ENCODE measurements around the gene CBFA2T2.
"Not testable (repeated sequence)": the region's sequence is repeated elsewhere in the genome, so short reads cannot be mapped to it uniquely, and the experiment has no call there.

The CBFA2T2 gene

DNA sequence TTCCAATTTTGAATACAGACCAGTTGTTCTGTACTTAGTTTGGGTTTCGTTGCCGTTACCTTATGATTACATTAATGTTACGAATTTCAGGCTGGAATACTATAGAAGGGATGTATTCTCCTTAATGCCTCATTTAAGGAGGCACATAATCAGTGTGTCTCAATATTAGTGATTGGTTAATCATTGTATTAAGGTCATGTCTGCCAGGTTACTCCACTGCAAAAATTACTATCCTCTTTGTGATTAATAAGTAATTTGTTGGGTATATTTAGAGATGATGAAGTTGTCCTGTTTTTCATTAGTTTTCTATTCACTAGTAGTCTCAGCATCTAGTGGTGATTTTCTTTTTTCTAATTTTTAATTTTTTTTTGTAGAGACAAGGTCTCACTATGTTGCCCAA lies 66.3 kb downstream of the CBFA2T2 start:
- no peak for FAIRE-seq
- DNase-seq (ENCODE audit: insufficient read length, low spot score) = no peak

DNA sequence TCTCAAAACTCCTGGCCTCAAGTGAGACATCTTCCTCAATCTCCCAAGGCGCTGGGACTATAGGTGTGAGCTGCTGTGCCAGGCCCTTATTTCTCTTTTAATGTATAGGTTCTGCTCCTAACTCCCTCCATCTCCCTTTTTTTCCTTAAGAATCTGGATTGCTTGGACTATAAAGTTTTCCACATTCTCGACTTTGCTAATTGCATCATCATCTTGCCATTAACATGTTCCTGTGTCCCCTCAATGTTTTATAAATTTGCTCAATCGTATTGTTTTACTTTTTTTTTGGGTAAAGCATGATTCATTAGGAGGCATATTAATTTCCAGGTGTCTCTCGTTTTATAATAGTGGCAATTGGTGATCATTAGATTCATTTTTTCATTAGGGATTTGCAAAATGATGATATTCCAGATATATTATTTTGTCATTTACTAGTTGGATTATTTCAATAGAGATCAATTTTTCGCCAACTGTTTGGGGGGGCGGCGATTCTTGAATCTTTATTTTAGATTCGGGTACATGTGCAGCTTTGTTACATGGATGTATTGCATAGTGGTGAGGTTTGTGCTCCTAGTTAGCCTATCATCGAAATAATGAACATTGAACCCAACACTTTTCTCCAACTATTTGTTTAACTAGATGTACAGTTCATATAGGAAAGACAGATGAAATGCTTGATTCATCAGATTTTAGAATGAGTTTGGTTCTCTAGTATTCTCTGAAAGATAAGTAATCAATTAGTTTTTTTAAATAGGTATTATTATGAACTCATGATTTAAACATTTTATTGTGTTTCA lies 68.7 kb downstream of the CBFA2T2 start:
- TF ChIP-seq, protein P1, sequence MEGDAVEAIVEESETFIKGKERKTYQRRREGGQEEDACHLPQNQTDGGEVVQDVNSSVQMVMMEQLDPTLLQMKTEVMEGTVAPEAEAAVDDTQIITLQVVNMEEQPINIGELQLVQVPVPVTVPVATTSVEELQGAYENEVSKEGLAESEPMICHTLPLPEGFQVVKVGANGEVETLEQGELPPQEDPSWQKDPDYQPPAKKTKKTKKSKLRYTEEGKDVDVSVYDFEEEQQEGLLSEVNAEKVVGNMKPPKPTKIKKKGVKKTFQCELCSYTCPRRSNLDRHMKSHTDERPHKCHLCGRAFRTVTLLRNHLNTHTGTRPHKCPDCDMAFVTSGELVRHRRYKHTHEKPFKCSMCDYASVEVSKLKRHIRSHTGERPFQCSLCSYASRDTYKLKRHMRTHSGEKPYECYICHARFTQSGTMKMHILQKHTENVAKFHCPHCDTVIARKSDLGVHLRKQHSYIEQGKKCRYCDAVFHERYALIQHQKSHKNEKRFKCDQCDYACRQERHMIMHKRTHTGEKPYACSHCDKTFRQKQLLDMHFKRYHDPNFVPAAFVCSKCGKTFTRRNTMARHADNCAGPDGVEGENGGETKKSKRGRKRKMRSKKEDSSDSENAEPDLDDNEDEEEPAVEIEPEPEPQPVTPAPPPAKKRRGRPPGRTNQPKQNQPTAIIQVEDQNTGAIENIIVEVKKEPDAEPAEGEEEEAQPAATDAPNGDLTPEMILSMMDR (IDR thresholded peaks at IDR 0.05; ENCODE audit: insufficient read depth, missing control alignments) = no peak
- no peak for FAIRE-seq
- DNase-seq (ENCODE audit: insufficient read length, low spot score) = no peak

More for the DNA sequence above, 66.3 kb downstream of the CBFA2T2 start:
- TF ChIP-seq, protein P1 (IDR thresholded peaks at IDR 0.05; ENCODE audit: insufficient read depth, missing control alignments) = no peak

GRCh38 chr20:33559212-33559611 lies 69.3 kb downstream of the CBFA2T2 start:
- TF ChIP-seq, protein P1 (IDR thresholded peaks at IDR 0.05; ENCODE audit: insufficient read depth, missing control alignments) = no peak
- FAIRE-seq = no peak
- DNase-seq (ENCODE audit: insufficient read length, low spot score) = no peak

GRCh38 chr20:33560026-33560425 lies 70.1 kb downstream of the CBFA2T2 start:
- FAIRE-seq (no peak), DNase-seq (ENCODE audit: insufficient read length, low spot score) (no peak)
- TF ChIP-seq, protein P1 (IDR thresholded peaks at IDR 0.05; ENCODE audit: insufficient read depth, missing control alignments) = no peak

GRCh38 chr20:33561053-33561452 lies 71.2 kb downstream of the CBFA2T2 start:
- not testable (repeated sequence) for FAIRE-seq; DNase-seq (ENCODE audit: insufficient read length, low spot score)

DNA sequence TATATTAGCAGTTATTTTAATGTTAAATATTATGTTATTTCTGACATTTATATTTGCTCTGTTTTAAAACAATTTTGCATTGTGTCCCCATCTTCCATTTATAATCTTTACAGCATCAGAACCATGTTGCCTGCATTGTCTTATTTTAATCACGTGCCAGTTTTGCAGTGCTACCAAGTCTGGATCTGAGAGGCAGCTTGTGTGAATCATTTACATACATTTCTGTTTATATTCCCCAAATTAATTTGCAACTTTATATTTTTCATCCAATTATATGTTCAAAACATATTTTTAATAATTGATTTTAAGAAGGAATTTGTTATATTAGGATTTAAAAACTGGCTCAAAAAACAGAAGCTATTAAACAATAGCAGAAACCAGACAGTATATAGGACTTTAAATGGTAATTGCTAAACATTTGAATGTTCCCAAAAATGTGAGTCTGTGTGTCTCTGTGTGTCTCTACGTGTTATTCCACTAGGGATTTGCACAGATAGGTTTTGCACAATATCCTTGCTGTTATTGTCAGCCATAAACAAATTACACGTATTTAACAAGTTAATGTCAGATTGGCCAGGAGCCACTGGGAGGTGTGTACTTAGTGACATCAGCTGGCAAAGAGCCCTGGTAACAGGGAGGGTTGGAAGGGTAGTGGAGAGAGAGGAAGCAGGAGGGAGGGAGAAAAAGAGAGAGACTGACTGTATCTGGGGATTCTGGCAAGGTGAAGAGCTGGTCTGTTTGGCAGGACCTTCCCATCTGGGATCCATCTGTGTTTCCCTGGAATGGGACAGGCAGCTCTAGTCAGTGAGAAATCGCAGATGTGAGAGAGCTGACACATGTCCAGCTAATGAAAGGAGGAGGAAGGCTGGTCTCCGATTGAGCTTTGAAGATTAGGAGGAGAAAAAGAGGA lies 72.1 kb downstream of the CBFA2T2 start:
- DNase-seq (ENCODE audit: insufficient read length, low spot score) = peak; percentile 35
- no peak for FAIRE-seq
- TF ChIP-seq, protein P1 (IDR thresholded peaks at IDR 0.05; ENCODE audit: insufficient read depth, missing control alignments) = no peak

DNA sequence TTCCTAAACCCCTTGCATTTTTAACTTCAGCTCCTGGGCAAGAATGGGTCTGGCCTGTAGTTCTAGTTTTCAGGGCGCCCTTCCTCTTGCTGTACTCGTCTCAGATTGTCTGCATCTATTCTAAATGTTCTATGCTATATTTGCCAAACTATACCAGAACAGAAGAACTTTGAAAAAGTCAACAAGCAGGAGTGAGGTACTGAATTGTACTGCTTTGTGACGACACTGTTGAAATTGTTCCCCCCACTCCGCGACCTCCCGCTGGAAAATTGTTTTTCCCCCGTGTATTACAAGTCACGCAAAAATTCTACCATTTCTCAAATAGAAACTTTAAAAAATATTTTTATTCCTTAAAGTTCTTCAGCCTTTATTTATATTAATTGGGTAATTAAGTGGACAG lies 73.9 kb downstream of the CBFA2T2 start:
- FAIRE-seq = no peak
- no peak for DNase-seq (ENCODE audit: insufficient read length, low spot score)

More for the DNA sequence above, 73.9 kb downstream of the CBFA2T2 start:
- TF ChIP-seq, protein P1 (IDR thresholded peaks at IDR 0.05; ENCODE audit: insufficient read depth, missing control alignments) = no peak
